Amygdala (tissue), 56 donors: ENCODE measurements around the gene ELAPOR2.
"Not testable (repeated sequence)": the region's sequence is repeated elsewhere in the genome, so short reads cannot be mapped to it uniquely, and the experiment has no call there.

Source experiments
- DNase-seq, 56 donors: peaks; one replicate each; lab custom pipeline; 2025; lab: John Stamatoyannopoulos, UW

ELAPOR2 gene, protein sequence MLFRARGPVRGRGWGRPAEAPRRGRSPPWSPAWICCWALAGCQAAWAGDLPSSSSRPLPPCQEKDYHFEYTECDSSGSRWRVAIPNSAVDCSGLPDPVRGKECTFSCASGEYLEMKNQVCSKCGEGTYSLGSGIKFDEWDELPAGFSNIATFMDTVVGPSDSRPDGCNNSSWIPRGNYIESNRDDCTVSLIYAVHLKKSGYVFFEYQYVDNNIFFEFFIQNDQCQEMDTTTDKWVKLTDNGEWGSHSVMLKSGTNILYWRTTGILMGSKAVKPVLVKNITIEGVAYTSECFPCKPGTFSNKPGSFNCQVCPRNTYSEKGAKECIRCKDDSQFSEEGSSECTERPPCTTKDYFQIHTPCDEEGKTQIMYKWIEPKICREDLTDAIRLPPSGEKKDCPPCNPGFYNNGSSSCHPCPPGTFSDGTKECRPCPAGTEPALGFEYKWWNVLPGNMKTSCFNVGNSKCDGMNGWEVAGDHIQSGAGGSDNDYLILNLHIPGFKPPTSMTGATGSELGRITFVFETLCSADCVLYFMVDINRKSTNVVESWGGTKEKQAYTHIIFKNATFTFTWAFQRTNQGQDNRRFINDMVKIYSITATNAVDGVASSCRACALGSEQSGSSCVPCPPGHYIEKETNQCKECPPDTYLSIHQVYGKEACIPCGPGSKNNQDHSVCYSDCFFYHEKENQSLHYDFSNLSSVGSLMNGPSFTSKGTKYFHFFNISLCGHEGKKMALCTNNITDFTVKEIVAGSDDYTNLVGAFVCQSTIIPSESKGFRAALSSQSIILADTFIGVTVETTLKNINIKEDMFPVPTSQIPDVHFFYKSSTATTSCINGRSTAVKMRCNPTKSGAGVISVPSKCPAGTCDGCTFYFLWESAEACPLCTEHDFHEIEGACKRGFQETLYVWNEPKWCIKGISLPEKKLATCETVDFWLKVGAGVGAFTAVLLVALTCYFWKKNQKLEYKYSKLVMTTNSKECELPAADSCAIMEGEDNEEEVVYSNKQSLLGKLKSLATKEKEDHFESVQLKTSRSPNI

DNA sequence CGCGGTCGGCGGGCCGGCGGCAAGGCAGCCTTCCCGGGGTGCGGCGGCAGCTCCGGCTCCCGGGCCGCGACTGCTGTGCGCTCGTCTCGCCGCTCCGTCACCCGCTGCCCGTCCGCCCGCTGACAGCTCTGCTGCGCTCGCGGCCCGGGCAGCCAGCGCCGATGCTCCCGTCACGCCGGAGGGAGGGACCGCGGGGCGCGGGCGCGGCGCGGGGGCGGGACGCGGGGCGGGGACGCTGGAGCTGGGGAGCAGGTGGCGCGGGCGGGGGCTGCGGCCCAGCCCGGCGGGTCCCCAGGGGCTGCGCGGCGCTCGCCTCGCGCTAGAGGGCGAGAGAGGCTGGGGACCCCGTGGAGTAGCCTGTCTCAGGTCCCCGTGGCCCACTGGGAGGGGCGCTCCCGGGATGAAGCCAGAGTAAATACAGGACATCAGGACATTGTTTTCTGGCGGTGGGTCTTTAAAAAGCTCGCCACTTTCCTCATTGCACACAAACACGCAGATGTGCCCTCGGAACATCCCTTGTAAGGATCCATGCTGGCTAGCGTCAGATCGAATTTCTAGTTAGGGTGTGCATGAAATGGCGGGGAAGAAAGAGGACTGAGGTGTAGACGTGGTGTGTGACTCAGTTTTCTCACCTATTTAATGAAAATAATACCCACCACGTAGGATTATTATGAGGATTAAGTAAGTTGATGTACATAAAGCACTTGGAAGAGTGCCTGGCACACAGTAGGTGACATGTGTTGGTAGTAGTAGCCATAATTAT is at the start of gene ELAPOR2:
ELAPOR2 (minus strand) TSS at position 130 of the 763 bp plus-strand sequence. CDS start 141 bp downstream, outside the sequence.
- peak; percentile 16 to 91 (median 72) for DNase-seq

- no peak for DNase-seq
Measured at GRCh38 chr7:87107949-87108776, 48.7 kb upstream of the ELAPOR2 start.

DNA sequence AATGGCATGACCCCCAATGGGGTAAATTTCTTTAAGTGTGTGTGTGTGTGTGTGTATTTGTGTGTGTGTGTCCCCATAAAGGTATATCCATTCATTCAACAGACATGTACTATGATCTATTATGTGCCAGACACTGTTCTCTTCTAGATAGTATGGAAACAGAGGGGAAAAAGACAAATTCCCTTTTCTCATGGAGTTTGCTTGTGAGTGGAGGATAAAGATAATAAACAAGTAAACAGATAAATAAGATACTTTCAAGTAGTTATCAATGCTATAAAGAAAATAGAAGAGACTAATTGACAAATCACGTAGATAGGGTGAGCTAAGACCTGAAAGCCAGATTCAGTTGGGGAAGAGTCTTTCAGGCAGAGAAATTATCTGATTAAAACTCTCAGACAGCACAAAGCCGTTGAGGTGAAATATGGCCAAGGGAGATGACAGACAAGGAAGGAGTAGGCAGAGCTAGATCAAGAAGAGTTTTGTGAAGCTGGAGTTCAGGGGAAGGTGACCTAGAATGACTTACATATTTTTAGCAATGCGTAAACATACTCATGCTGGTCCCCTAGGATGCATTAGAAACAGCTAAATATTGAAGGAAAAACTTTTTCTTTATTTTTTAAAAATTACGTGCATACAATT is 47.6 kb upstream of the ELAPOR2 start:
- no peak for DNase-seq

- no peak for DNase-seq
Measured at GRCh38 chr7:87105401-87105800, 45.9 kb upstream of the ELAPOR2 start.

- DNase-seq = no peak
Measured at GRCh38 chr7:87100326-87100725, 40.9 kb upstream of the ELAPOR2 start.

DNA sequence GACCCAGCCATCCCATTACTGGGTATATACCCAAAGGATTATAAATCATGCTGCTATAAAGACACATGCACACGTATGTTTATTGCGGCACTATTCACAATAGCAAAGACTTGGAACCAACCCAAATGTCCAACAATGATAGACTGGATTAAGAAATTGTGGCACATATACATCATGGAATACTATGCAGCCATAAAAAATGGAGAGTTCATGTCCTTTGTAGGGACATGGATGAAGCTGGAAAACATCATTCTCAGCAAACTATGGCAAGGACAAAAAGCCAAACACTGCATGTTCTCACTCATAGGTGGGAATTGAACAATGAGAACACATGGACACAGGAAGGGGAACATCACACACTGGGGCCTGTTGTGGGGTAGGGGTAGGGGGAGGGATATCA is 37.9 kb upstream of the ELAPOR2 start:
- not testable (repeated sequence) for DNase-seq

GRCh38 chr7:87094322-87094721 is 34.9 kb upstream of the ELAPOR2 start:
- no peak for DNase-seq

GRCh38 chr7:87092568-87093091 is 33.2 kb upstream of the ELAPOR2 start:
- no peak for DNase-seq

GRCh38 chr7:87091487-87092066 is 32.1 kb upstream of the ELAPOR2 start:
- DNase-seq = no peak

DNA sequence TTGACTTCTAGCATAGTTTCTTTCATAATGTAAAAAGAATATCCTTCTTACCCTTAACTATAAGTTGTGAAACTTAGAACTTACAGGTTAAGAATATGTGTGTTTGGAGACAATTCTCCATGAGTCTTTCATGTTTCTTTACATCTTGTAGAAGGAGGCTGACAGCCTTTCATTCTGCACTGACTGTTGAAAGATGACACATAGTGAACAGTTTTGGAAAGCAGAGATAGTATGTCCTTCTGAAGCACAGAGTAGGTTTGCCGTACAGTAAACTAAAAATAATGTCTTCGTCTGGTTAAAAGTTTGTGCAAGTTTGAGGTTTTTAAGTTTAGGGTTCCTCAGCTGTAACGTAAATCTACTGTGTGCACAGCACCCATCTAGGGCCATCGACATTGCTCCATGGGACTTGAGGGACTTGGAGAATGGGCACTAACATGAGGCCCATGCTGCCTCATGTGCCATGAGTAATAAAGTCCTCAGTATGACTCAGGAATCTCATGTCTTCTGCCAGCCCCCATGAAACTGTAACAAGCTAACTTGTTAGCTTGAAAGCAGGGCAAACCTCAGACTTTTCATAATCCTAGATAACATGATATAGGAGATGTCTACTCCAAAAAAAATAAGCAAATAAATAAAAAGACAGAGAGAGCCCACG is 24.5 kb upstream of the ELAPOR2 start:
- no peak for DNase-seq

GRCh38 chr7:87082675-87083074 is 23.2 kb upstream of the ELAPOR2 start:
- no peak for DNase-seq

- no peak for DNase-seq
Measured at GRCh38 chr7:87075671-87076404, 16.4 kb upstream of the ELAPOR2 start.

- DNase-seq = no peak
Measured at GRCh38 chr7:87067788-87068187, 8.3 kb upstream of the ELAPOR2 start.

DNA sequence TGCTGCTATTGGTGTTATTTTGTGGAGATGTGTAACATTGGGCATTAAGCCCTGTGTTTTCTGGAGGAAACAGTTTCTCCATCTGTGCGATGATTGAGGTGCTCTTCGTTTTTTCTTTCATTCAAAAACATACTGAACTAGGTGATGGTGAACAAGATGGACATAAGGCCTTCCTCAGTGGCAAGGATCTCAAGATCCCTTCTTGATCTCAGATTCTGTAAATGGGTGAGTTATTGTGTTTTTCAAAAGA is 759 bp upstream of the ELAPOR2 start:
- no peak for DNase-seq

GRCh38 chr7:87058744-87059524 is 520 bp downstream of the ELAPOR2 start:
- DNase-seq = peak in 33 of 56 donors; percentile 1 to 63 (median 26)

GRCh38 chr7:87057210-87057609 is 2.2 kb downstream of the ELAPOR2 start:
- no peak for DNase-seq

GRCh38 chr7:87056346-87056745 is 3.1 kb downstream of the ELAPOR2 start:
- no peak for DNase-seq
